PC-9 (cell line): ENCODE measurements around the gene WDR59.

Source experiments
- CTCF ChIP-seq: fragments of 200-600 bp; sonication (generic); conservative IDR thresholded peaks from 2 replicates; pipeline ENCODE4 v1.6.1; 2017; ENCODE audit warnings: mixed run types, antibody characterized with exemption, mild to moderate bottlenecking, moderate library complexity
- EZH2 ChIP-seq: fragments of 200-600 bp; sonication (generic); IDR thresholded peaks from 2 replicates; pipeline ENCODE4 v1.8.0; 2017; ENCODE audit warnings: antibody characterized with exemption, low read depth

DNA sequence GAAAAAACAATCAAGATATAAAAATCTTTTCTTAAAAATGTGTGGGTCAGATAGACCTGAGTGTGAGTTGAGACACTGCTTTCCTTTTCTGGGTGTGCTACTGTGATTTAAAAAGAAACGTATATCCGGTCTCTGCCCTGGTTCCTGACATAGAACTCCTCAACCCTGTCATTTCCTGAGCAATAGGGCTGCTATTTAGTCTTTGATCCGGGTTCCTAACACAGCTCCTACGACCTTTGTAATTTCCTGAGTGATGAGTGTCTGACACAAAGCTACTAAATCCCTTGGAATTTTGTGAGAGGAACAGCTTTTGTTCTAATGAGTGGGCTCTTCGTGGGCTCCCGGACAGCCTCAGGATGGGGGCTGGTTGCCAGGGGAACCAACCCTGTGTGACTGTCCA, 116.4 kb downstream of the WDR59 start:
- no peak for TF ChIP-seq CTCF
- no peak for TF ChIP-seq EZH2
